HG03521 (cell line): ENCODE measurements around the gene DRAXIN.

ENCODE experiments used
- ATAC-seq: cut with Tn5 transposase; IDR thresholded peaks from one replicate; pipeline ENCODE4 v1.9.1; 2021; ENCODE audit warnings: mild to moderate bottlenecking, moderate library complexity; ENCODE audit not compliant: unreplicated experiment

DRAXIN gene

DNA sequence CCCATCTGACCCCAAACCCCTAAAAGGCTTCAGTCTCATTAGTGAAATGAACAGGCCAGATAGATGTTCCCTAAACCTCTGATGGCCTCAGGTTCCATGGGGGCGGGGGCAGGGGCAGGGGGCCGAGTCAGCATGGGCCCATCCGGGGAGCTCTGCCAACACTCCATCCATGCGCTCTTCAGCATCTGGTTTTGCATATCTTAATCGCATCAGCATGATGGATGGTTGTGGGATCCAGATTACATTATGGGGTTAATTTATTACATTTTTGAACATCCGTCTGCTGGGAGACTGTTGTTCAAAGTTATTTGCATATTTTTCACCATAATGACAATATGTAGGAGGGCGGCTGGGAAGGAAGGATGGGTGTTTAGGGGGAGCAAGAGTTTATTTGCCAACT is 7.4 kb upstream of the DRAXIN start:
- no peak for ATAC-seq

DNA sequence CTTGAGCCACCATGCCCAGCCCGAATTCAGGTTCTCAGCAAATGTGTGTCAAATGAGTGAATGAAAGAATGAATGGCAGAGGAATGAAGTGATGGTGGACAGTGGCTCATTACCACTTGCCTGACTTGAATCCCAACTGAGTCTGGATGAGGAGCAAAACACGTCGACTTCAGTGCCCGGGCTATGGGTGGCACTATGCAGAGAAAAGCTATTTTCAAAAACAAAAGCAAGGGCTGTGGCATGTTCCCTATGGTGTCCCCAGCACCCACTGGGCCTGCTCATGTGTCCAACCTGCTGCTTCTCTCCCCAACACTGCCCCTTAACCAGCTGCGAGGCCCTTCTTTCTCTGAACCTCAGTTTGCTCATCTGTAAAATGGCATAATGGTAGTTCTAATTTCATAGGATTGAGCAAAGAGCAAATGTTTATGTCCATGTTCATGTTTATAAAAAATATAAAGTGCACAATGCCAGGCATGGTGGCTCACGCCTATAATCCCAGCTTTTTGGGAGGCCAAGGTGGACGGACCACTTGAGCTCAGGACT is 6.2 kb upstream of the DRAXIN start:
- ATAC-seq, result no peak

DNA sequence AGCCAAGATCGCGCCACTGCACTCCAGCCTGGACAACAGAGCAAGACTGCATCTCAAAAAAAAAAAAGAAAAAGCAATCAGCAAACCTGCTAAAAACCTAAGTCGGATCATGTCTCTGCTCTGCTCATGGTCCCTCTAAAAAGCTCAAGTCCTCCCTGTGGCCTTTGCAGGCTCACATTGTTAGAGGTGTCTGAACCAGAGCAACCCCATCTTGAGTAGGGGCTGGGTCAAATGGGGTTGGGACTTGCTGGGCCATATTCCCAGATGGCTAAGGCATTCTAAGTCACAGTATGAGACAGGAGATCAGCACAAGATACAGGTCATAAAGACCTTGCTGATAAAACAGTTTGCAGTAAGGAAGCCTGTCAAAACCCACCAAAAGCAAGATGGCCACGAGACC is 3.0 kb upstream of the DRAXIN start:
- ATAC-seq, result no peak

DNA sequence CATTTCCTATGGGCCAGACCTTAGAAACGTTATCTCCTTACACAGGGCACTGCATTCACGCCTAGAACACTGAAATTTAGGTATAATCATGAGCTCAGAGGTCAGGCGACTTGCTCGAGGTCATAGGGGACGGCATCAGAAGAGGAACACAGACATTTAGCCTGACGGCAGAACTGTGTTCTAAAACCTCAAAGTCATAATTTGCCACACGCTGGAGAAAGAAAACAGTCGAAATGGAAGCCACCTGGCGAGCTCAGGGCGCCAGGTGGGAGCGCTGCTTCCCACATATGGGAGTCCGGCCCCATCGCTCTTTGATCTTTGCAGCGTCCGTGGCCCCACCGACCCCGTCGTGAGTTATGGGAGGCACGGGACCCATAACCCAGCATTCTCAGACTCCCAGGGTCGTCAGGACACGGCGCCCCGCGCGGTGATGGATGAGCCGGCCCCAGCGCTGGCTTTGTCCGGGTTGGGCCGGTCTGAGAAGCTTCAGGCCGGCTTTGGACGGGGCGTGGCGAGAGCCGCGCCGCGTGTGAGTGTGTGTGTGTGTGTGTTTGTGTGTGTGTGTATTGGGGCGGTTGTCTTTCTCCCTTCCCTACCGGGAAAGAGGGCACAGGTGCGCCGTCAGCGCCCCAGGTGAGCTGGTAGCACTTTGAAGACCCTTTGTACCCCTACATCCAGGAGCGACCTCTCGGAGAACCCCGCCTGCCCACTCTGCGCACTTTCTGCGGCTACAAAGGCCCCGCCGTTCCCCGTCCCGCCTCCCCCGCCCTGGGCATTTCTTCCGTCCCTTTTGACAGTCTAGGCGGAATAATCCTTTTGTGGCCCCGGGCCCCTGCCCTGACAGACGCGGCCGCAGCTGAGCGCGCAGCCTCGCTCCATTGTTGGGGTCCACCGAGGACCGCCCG is 861 bp upstream of the DRAXIN start:
- no peak for ATAC-seq

DNA sequence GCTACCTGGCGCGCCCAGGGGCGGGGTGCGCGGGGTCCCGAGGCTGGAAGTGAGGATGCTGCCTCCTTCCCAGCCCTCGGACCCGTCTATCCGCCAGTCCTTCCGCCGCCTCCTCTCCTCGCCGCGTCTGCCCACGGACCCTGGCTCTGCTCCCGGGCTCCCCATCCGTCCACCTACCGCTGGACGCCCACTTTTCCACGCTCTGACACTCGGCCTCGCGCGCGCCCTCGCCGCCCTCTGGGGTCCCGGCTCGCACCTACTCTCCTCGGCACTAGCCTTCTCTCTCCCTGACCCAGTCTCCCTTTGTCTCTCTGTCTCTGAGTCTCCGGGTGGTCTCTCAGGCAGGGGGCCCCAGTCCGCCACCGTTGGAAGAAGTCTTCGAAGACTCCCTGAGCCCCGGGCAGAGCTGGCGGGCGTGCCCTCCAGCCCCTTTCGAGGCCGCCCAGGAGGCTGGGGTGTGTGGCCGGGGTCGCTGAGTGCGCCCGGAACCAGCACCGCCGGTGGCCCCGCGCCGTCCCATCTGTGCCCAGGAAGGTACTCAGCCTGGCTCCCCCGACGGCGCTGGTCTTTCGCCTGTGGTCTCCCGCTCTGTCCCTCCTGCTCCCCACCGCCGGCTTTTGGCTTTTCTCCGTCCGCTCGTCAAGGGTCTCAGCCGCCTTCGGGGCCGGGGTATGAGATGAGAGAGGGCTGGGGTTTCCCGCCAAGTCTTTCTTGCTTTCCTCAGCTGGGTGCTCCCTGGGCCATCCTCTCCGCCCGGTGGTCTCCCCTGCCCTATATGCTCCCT is 610 bp downstream of the DRAXIN start:
- ATAC-seq, result no peak

DNA sequence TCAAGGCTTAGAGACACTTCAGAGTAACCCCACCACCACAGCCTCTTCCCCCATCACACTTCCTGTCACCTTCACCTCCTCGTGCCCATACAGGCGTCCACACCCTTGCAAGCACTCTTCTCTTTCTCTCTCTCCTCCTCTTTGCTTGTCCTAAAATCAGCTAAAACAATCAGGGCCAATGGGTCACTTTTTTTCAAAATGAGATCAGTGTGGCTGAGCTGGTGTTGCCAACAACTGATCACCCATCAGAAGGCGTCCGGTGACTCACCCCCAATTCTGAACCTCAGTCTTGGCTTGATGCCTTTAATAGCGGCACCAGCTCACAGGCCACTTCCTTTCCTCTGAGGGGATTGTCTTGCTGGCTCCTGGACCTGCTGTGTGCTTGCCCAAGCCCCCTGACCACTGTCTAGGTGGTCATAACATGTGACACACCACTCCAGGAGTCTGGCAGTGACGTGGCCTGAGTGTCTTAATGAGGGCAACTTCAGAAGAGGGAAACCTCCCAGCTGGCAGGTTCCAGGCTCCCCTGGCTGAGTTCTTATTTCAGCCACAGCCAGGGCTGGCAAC is 1.6 kb downstream of the DRAXIN start:
- ATAC-seq, result no peak

DNA sequence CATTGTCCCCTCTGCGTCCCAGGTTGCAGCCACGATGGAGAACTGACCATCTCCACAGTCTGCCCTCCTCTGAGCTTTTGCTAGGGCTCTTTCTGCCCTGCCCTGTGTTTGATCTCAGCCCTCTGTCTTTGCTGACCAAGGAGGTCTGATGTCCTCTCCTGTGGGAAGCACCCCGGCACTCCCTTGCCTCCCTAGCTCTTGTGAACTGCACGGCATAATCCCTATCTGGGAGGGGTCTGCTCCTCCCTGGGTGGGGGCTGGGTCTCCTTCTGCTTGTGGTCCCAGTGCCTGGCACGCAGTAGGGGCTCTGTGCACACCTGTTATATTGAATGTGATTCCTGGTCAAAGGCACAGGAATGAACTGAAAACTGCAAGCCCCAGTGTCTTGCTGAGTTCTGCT is 2.4 kb downstream of the DRAXIN start:
- ATAC-seq, result no peak

DNA sequence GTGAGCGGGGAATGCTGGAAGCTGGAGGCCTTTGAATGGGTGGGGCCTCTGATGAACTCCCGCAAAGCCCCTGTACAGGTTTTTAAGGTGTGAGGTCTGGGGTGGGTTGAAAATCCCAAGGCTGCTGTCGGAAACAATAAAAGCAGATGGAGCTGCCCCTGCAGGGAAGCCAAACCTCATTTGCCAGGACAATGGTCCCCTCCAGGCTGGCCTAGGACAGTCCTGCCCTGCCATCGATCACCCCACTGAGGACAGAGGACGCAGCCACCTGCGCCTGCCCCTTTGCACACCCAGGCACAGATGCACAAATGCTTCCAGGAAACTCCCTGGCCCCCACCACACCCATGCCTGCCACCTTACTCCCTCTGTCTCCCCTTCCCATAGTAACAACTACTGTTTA is 4.4 kb downstream of the DRAXIN start:
- no peak for ATAC-seq

DNA sequence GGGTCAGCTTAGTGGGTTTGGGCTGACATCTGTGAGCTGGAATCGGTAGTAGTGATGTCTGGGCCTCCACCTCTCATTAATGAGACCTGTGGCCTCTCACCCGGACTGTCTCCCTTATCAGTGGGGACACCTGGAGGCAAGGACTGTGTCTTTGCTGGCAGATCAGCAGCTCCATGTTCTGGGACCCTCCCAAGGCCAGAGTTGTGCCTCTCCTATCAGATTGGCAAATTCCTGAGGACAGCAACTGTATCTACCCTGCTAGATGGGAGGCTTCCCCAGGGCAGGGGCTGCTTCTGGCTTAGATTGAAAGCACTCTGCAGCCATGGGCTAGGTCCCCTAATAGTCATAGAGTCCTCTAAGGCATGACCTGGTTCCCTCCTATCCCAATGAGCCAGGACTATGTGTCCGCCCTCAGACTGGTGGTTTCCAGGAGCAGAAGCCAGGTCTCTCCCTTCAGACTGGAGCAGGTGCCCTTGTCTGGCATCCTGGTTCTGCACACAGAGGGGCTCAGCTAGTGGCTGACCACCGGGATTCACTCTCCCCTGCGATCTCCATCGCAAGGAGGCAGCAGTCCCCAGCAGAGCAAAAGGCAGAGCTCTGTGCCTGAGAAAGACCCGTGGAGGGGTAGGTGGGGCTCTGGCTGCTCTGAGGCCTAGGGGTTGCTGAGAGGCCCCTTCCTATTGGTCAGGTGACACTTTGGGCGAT is 5.8 kb downstream of the DRAXIN start:
- no peak for ATAC-seq

DNA sequence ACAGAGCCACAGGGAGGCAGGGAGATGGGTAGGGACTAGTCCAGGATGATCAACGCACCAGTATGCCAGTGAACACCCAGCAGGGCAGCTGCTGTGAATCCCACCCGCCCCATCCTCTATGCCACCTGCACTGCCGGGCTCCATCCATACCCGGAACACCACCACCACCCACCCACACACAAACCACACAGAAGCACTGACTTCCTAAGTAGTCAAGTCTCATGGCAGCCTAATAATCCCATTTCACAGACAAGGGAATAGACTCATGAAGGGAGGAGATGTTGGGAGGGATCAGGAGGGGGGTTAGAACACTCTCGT is 6.3 kb downstream of the DRAXIN start:
- no peak for ATAC-seq

DNA sequence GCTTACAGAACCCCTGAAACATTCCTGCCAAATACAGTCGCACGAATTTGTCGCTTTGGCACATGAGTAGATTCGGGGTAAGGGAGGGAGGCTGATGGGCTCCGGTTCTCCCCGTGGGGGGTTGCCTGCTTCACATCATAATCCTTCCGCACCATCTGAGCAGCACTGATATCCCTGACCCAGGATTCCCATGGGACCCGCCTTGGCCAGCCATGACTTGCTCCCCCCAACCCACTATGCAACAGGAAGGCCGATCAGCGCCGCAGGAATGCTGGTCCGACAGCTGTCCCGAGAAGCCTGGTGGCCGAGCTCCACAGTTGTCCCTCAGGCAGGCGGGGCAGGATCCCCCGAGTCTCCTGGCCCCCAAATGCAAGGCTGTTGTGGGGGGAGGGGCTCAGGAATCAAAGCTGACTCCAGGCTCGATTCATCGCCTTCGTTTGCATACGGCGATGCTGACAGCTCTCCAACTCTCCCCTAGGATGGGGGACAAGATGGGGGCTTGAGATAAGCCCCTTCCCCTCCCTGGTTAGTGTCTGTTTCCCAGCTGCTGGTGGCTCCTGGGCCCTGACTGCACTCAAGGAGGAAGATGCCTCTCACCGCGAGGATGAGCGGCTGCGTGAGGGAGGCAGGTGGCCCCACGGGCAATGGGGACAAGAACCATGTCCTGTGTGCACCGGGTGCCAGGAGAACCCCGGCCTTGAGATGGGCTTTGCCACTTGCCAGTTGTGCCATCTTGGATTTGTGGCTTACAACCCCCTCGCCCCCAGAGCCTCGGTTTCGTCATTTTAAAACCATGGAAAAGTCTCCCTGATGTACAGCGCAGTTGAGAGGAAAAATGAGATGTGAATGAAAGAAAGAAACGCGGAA is 9.3 kb downstream of the DRAXIN start:
- no peak for ATAC-seq

DNA sequence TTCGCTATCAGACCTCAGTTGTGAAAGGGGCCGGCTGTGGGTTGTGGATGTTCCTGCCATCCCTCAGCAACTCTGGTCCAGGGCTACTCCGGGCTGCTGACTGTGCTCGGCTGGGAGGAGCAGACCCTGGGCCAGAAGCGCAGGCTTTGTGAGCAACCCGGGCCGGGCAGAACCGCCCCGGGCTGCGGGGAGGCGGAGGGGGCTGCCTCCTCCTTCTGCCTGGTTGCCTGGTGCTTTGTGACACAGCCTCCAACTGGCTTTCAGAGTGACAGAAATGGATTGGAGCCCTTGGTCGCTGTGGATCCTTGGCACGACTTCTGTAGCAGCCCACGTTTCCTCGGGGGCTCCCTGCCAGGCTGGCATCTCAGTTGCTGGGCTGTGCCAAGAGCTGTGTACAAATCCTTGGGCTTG is 10.0 kb downstream of the DRAXIN start:
- no peak for ATAC-seq

DNA sequence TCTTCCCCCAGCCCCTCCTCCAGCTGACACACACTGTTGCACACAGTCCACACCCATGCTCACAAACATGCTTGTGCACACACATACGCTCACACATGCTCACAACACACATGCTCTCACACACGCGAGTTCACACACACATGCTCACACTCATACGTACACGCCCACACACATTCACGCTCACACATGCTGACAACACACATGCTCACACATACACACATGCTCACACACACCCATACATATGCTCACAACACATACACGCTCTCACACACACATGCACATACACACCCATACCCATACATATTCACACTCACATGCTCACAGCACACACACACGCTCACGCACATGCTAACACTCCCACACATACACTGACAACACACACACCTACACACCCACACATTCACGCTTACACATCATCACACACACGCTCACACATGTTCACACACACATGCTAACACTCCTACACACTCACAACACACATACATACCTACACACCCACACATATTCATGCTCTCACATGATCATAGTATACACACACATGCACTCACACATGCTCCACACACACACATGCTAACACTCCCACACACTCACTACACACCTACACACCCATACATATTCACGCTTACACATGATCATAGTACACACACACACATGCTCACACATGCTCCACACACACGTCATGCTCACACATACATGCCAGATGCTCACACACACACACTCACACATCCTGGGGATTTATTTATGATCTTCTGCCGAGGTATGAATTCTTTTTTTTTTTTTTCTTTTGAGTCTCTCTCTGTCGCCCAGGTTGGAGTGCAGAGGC is 10.7 kb downstream of the DRAXIN start:
- ATAC-seq, result no peak

DNA sequence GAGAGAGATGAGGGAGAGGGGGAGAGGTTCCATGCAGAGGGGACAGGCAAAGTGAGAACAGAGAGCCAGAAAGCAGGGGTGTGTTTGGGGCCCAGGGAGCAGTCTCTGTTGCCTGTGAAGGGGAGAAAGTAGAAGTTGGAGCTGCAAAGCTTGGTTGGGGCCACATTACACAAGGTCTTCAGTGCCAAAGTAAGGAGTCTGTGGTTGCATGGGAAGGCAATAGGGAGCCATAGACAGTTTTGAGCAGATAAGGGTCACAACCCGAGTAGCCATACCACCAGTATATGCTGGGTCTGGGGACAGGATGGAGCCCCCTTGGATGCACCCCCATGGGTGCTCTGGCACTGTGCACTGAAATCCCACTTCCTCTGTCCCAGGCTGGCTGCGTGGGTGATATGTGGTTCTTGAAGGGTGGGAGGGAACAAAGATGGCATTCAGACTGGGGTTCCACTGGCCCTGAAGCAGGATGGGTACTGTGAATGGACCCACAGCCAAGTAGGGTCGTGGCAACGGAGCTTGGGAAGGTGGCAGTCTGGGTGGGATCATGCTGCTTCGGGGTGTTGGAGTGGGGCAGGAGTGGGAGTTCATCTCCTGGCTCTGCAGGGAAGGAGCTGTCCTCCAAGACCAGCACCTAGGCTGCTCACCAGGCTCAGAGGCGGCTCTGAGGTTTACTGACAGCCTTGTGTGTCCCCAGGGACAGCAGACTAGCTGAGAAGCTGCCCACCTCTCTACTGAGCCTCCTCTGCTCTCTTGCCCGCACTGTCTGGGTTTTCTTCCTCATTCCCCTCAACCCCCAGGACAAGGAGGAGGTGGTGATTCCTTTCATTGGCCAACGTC is 12.1 kb downstream of the DRAXIN start:
- ATAC-seq, result no peak

DNA sequence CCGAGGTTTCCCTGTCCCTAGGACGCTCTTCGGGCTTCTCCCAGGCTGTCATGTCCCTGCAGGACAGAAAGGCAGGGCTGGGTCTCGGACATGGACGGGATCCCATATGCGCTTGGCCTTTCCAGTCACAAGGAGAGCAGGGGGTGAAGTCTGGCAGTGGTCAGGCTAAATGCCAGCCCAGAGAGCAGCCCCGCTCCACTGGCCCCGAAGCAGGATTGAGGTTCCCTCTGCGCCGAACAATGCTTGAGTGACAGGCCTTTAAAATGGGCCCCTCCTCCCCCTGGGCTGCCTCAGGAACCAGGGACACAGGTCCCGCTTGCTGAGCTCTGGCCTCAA is 12.7 kb downstream of the DRAXIN start:
- ATAC-seq, result no peak

DNA sequence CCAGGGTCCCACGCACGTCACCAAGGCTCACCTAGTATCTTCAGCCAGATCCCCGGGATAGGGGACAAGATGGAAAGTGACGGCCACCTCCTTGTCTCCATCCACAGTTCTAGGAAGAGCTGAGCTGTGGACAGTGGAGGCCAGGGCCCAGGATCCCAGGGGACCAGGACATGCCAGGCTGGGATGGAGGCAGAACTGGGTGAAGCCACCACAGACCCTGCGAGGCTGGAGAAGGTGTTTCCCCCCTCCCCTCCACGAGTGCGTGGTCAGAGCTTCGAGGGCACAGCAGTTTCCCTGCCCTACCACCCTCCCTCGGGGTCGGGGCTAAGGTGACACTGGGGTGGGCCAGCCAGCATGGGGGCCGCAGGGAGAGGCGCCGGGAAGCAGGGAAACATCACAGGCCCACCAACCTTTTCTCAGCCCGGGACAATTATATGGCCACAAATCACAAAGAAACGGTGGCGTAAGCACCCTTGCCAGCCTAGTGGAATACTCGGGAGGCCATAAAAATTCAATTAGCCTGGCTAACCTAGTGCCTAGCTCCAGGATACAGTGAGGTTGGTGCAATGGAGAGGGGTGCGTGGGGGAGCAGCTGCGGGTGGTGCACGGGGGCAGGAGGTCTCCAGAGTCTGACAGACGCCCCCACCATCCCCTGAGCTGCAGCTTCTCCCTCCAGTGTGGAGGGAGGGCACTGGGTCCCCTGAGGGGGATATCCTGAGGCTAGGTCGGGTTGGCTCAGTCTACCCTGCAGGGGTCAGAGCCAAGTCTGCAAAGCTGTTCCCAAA is 13.4 kb downstream of the DRAXIN start:
- no peak for ATAC-seq

DNA sequence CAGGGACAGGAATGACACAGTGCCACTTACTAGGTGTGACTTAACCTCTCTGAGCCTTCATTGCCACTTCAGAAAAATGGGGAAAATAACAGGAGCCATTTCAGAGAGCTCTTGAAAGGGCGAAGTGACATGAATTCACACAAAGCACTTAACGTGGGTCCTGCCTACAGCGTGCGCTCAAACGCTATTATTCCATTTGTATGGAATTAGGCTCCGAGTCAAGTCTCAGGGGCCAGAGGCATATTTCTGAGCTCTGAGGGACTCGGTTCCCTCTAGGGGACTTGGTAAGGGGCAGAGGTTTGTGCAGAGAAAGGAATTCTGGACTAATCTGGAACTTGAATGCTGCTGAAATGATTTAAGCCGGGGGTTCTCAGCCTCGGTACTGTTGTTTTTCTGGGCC is 14.1 kb downstream of the DRAXIN start:
- ATAC-seq, result no peak

DNA sequence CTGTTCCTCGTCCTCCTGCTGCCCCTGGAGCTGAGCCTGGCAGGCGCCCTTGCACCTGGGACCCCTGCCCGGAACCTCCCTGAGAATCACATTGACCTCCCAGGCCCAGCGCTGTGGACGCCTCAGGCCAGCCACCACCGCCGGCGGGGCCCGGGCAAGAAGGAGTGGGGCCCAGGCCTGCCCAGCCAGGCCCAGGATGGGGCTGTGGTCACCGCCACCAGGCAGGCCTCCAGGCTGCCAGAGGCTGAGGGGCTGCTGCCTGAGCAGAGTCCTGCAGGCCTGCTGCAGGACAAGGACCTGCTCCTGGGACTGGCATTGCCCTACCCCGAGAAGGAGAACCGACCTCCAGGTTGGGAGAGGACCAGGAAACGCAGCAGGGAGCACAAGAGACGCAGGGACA is 14.8 kb downstream of the DRAXIN start:
- no peak for ATAC-seq
